OCI-LY1 (cell line): ENCODE measurements around the gene CD1E.

Experiments used
- H2AFZ ChIP-seq: fragments of 200-600 bp; sonication (generic), shearing (Covaris generic); 2 replicates; pipeline ENCODE4 v1.6.0; 2014; ENCODE audit warnings: antibody characterized with exemption, mild to moderate bottlenecking, low read length
- H3F3A ChIP-seq: fragments of 200-600 bp; sonication (generic), shearing (Covaris generic); 2 replicates; pipeline ENCODE4 v1.6.0; 2014; ENCODE audit warnings: mild to moderate bottlenecking, antibody characterized with exemption, low read length, moderate library complexity; ENCODE audit not compliant: insufficient read depth
- H3K27ac ChIP-seq: fragments of 200-600 bp; sonication (generic); 2 replicates; pipeline ENCODE4 v1.5.1; 2014; ENCODE audit warnings: low read length, mixed run types, mild to moderate bottlenecking, low read depth; ENCODE audit not compliant: poor library complexity, severe bottlenecking
- H3K27me3 ChIP-seq: fragments of 200-600 bp; sonication (generic); 2 replicates; pipeline ENCODE4 v1.6.0; 2014; ENCODE audit warnings: antibody characterized with exemption, mild to moderate bottlenecking, low read length, moderate library complexity; ENCODE audit not compliant: insufficient read depth
- H3K36me3 ChIP-seq: fragments of 200-600 bp; sonication (generic); 2 replicates; pipeline ENCODE4 v1.6.1; 2014; ENCODE audit warnings: mild to moderate bottlenecking, antibody characterized with exemption, low read length, moderate library complexity, mixed read lengths; ENCODE audit not compliant: insufficient read depth
- H3K4me1 ChIP-seq: fragments of 200-600 bp; sonication (generic); 2 replicates; pipeline ENCODE4 v1.5.1; 2014; ENCODE audit warnings: mild to moderate bottlenecking, low read length, moderate library complexity; ENCODE audit not compliant: insufficient read depth, severe bottlenecking
- H3K4me2 ChIP-seq: fragments of 200-600 bp; sonication (generic), shearing (Covaris generic); 2 replicates; pipeline ENCODE4 v1.6.1; 2014; ENCODE audit warnings: low read length
- H3K4me3 ChIP-seq: fragments of 200-600 bp; sonication (generic); 2 replicates; pipeline ENCODE4 v1.5.1; 2014; ENCODE audit warnings: low read length, low read depth, mild to moderate bottlenecking, mixed read lengths; ENCODE audit not compliant: poor library complexity, severe bottlenecking
- H3K79me2 ChIP-seq: fragments of 200-600 bp; shearing (Covaris generic); 2 replicates; pipeline ENCODE4 v1.6.1; 2016; ENCODE audit warnings: mixed run types, low read length, mixed read lengths; ENCODE audit not compliant: insufficient read depth
- H3K9ac ChIP-seq: fragments of 200-600 bp; sonication (generic), shearing (Covaris generic); 2 replicates; pipeline ENCODE4 v1.6.1; 2014; ENCODE audit warnings: mild to moderate bottlenecking, low read length, mixed read lengths
- H3K9me2 ChIP-seq: fragments of 200-600 bp; sonication (generic), shearing (Covaris generic); 2 replicates; pipeline ENCODE4 v1.6.1; 2014; ENCODE audit warnings: low read depth, mild to moderate bottlenecking, low read length, mixed read lengths
- H3K9me3 ChIP-seq: fragments of 200-600 bp; shearing (Covaris generic); 2 replicates; pipeline ENCODE4 v1.6.1; 2014; ENCODE audit warnings: low read length, mixed read lengths
- H4K20me1 ChIP-seq: fragments of 200-600 bp; sonication (generic), shearing (Covaris generic); 2 replicates; pipeline ENCODE4 v1.6.0; 2016; ENCODE audit warnings: mild to moderate bottlenecking, low read length; ENCODE audit not compliant: insufficient read depth
- CTCF ChIP-seq: fragments of 200-600 bp; sonication (generic), shearing (Covaris generic); IDR thresholded peaks from 2 replicates; pipeline ENCODE4 v1.5.1; 2017; ENCODE audit warnings: mild to moderate bottlenecking, antibody characterized with exemption, low read length, moderate library complexity, mixed read lengths
- EZH2 ChIP-seq: fragments of 200-600 bp; sonication (generic), shearing (Covaris generic); IDR thresholded peaks from 2 replicates; pipeline ENCODE4 v1.8.0; 2017; ENCODE audit warnings: borderline replicate concordance, mixed run types, mild to moderate bottlenecking, antibody characterized with exemption, low read length, moderate library complexity, mixed read lengths

The CD1E gene

GRCh38 chr1:158390331-158390730, 36.6 kb downstream of the CD1E start:
- no peak overlapping the region for H3K9ac ChIP-seq
- no peaks in the 10 kb centered on the region for H3K9me2 ChIP-seq
- no peaks in the 10 kb centered on the region for H3K79me2 ChIP-seq
- H2AFZ ChIP-seq, result no peak overlapping the region
- H3K27ac ChIP-seq, result no peak overlapping the region
- TF ChIP-seq CTCF (no peak), EZH2 (no peak)
- no peak overlapping the region for H3K4me2 ChIP-seq
- no peak overlapping the region for H3K4me3 ChIP-seq
- no peaks in the 10 kb centered on the region for H3K36me3 ChIP-seq
- no peaks in the 10 kb centered on the region for H3K27me3 ChIP-seq
- no peaks in the 10 kb centered on the region for H3K4me1 ChIP-seq
- no peaks in the 10 kb centered on the region for H4K20me1 ChIP-seq
- no peaks in the 10 kb centered on the region for H3F3A ChIP-seq
- no peaks in the 10 kb centered on the region for H3K9me3 ChIP-seq

- H3K4me2 ChIP-seq, result no peak overlapping the region
- no peak overlapping the region for H3K4me3 ChIP-seq
- TF ChIP-seq EZH2 (no peak), CTCF (no peak)
- H3K4me1 ChIP-seq, result no peaks in the 10 kb centered on the region
- H3K79me2 ChIP-seq, result no peaks in the 10 kb centered on the region
- H3K27ac ChIP-seq, result no peak overlapping the region
- H3F3A ChIP-seq, result no peaks in the 10 kb centered on the region
- H4K20me1 ChIP-seq, result no peaks in the 10 kb centered on the region
- H3K36me3 ChIP-seq, result no peaks in the 10 kb centered on the region
- no peak overlapping the region for H3K9ac ChIP-seq
- H3K9me3 ChIP-seq, result no peaks in the 10 kb centered on the region
- H2AFZ ChIP-seq, result no peak overlapping the region
- H3K27me3 ChIP-seq, result no peaks in the 10 kb centered on the region
- no peaks in the 10 kb centered on the region for H3K9me2 ChIP-seq
Observed at GRCh38 chr1:158391099-158391498, 37.4 kb downstream of the CD1E start.

GRCh38 chr1:158393476-158393875, 39.8 kb downstream of the CD1E start:
- Histone ChIP-seq H3K9me3 (no peaks in the 10 kb centered on the region), H3K4me2 (no peak overlapping the region), H3K9ac (no peak overlapping the region), H3F3A (no peaks in the 10 kb centered on the region), H3K79me2 (no peaks in the 10 kb centered on the region), H3K4me3 (no peak overlapping the region), H3K4me1 (no peaks in the 10 kb centered on the region), H3K27me3 (no peaks in the 10 kb centered on the region), H4K20me1 (no peaks in the 10 kb centered on the region), H3K36me3 (no peaks in the 10 kb centered on the region), H3K27ac (no peak overlapping the region), H3K9me2 (no peaks in the 10 kb centered on the region), H2AFZ (no peak overlapping the region)
- TF ChIP-seq CTCF, result no peak
- no peak for TF ChIP-seq EZH2
